ENCODE data around the gene SHB. TPM values are rescaled to one million over a fixed set of nuclear protein-coding genes. Genes with fewer than 3 reads are reported as not detected.

SHB gene
- total RNA-seq, 4 donors from 2014 or later: 12.3 to 22.9 (median 16.3) TPM

- H3K4me1 ChIP-seq: peaks cover 88% of the 10 kb centered on the region
- DNase-seq (ENCODE audit: low spot score in 2 of 2): no peak
- no peaks in the 10 kb centered on the region for H3K27me3 ChIP-seq
- H3K27ac ChIP-seq: peak overlapping the region; percentile 50
- WGBS: 72% methylated on average over 8 of the region's 8 CpGs
- H3K9me3 ChIP-seq: no peaks in the 10 kb centered on the region
- TF ChIP-seq EP300 (IDR thresholded peaks at IDR 0.05) (no peak), POLR2AphosphoS5 (IDR thresholded peaks at IDR 0.05) (no peak), CTCF (IDR thresholded peaks at IDR 0.05) (no peak), POLR2A (IDR thresholded peaks at IDR 0.05) (no peak)
- H3K36me3 ChIP-seq: no peaks in the 10 kb centered on the region
- no peak overlapping the region for H3K4me3 ChIP-seq
Observed at GRCh38 chr9:38042626-38043357, 26.2 kb downstream of the SHB start.

- Histone ChIP-seq H3K27ac (peak overlapping the region; percentile 50), H3K4me1 (peaks cover 77% of the 10 kb centered on the region)
Observed at GRCh38 chr9:38041564-38042243, 27.3 kb downstream of the SHB start.

GRCh38 chr9:38039907-38040682 lies 28.9 kb downstream of the SHB start:
- H3K9me3 ChIP-seq: no peaks in the 10 kb centered on the region
- H3K27me3 ChIP-seq: no peaks in the 10 kb centered on the region
- no peak overlapping the region for H3K27ac ChIP-seq
- no peak for DNase-seq (ENCODE audit: low spot score in 2 of 2)
- WGBS: 94% methylated on average over 21 of the region's 21 CpGs
- no peak for TF ChIP-seq POLR2A (IDR thresholded peaks at IDR 0.05)
- no peak for TF ChIP-seq CTCF (IDR thresholded peaks at IDR 0.05)
- no peak for TF ChIP-seq POLR2AphosphoS5 (IDR thresholded peaks at IDR 0.05)
- TF ChIP-seq EP300 (IDR thresholded peaks at IDR 0.05): no peak
- peaks cover 81% of the 10 kb centered on the region for H3K4me1 ChIP-seq
- no peaks in the 10 kb centered on the region for H3K36me3 ChIP-seq
- H3K4me3 ChIP-seq: no peak overlapping the region

More at GRCh38 chr9:38041564-38042243, 27.3 kb downstream of the SHB start:
- H3K4me3 ChIP-seq: no peak overlapping the region
- TF ChIP-seq POLR2AphosphoS5 (IDR thresholded peaks at IDR 0.05) (no peak), CTCF (IDR thresholded peaks at IDR 0.05) (no peak), EP300 (IDR thresholded peaks at IDR 0.05) (no peak), POLR2A (IDR thresholded peaks at IDR 0.05) (no peak)
- 31% methylated on average over 21 of the region's 21 CpGs for WGBS
- H3K27me3 ChIP-seq: no peaks in the 10 kb centered on the region
- H3K36me3 ChIP-seq: no peaks in the 10 kb centered on the region
- no peak for DNase-seq (ENCODE audit: low spot score in 2 of 2)
- no peaks in the 10 kb centered on the region for H3K9me3 ChIP-seq

GRCh38 chr9:38039090-38039906 lies 29.7 kb downstream of the SHB start:
- no peak overlapping the region for H3K27ac ChIP-seq
- DNase-seq (ENCODE audit: low spot score in 2 of 2): no peak
- TF ChIP-seq POLR2AphosphoS5 (IDR thresholded peaks at IDR 0.05): no peak
- TF ChIP-seq EP300 (IDR thresholded peaks at IDR 0.05): no peak
- TF ChIP-seq CTCF (IDR thresholded peaks at IDR 0.05): no peak
- TF ChIP-seq POLR2A (IDR thresholded peaks at IDR 0.05): no peak
- H3K27me3 ChIP-seq: no peaks in the 10 kb centered on the region
- no peaks in the 10 kb centered on the region for H3K9me3 ChIP-seq
- 61% methylated on average over 13 of the region's 16 CpGs for WGBS
- no peaks in the 10 kb centered on the region for H3K36me3 ChIP-seq
- peaks cover 75% of the 10 kb centered on the region for H3K4me1 ChIP-seq
- no peak overlapping the region for H3K4me3 ChIP-seq
